ENCODE results near the gene TOR2A.

The TOR2A gene

GRCh38 chr9:127754099-127755060, 19.3 kb upstream of the TOR2A start:
- Histone ChIP-seq H3K27me3 (ENCODE audit: insufficient read depth, low read length) (peaks cover 46% of the 10 kb centered on the region), H3K4me3 (ENCODE audit: low read length) (peak overlapping the region; percentile 62), H3K9me3 (ENCODE audit: insufficient read depth, low read depth, low read length) (no peaks in the 10 kb centered on the region), H3K9ac (ENCODE audit: low read depth, low read length) (peak overlapping the region; percentile 14; the same call in 1 of the 2 replicates), H3K4me1 (ENCODE audit: insufficient read depth, low read length) (0 out of 2 replicates have a peak, but pooled peaks cover 3% of the 10 kb centered on the region), H3K27ac (ENCODE audit: low read depth, low read length) (no peak overlapping the region), H3K36me3 (ENCODE audit: insufficient read depth, low read length) (peaks cover 3% of the 10 kb centered on the region)
- 1% methylated on average over 86 of the region's 86 CpGs for WGBS

- Histone ChIP-seq H3K9me3 (ENCODE audit: insufficient read depth, low read depth, low read length) (no peaks in the 10 kb centered on the region), H3K27me3 (ENCODE audit: insufficient read depth, low read length) (peaks cover 46% of the 10 kb centered on the region), H3K27ac (ENCODE audit: low read depth, low read length) (no peak overlapping the region), H3K4me1 (ENCODE audit: insufficient read depth, low read length) (0 out of 2 replicates have a peak, but pooled peaks cover 3% of the 10 kb centered on the region), H3K36me3 (ENCODE audit: insufficient read depth, low read length) (peaks cover 11% of the 10 kb centered on the region), H3K9ac (ENCODE audit: low read depth, low read length) (no peak overlapping the region), H3K4me3 (ENCODE audit: low read length) (peak overlapping the region; percentile 62; the same call in 1 of the 2 replicates)
- 66% methylated on average over 8 of the region's 8 CpGs for WGBS
Observed at GRCh38 chr9:127753622-127754021, 18.5 kb upstream of the TOR2A start.

- H3K9me3 ChIP-seq (ENCODE audit: insufficient read depth, low read depth, low read length), result no peaks in the 10 kb centered on the region
- H3K27me3 ChIP-seq (ENCODE audit: insufficient read depth, low read length), result peaks cover 46% of the 10 kb centered on the region
- H3K4me1 ChIP-seq (ENCODE audit: insufficient read depth, low read length), result 0 out of 2 replicates have a peak, but pooled peaks cover 3% of the 10 kb centered on the region
- H3K4me3 ChIP-seq (ENCODE audit: low read length), result no peak overlapping the region
- H3K36me3 ChIP-seq (ENCODE audit: insufficient read depth, low read length), result peaks cover 14% of the 10 kb centered on the region
- 88% methylated on average over 8 of the region's 8 CpGs for WGBS
- H3K27ac ChIP-seq (ENCODE audit: low read depth, low read length), result no peak overlapping the region
- no peak overlapping the region for H3K9ac ChIP-seq (ENCODE audit: low read depth, low read length)
Observed at GRCh38 chr9:127753148-127753547, 18.1 kb upstream of the TOR2A start.

- Histone ChIP-seq H3K4me3 (ENCODE audit: low read length) (no peak overlapping the region), H3K36me3 (ENCODE audit: insufficient read depth, low read length) (peaks cover 14% of the 10 kb centered on the region), H3K27ac (ENCODE audit: low read depth, low read length) (no peak overlapping the region), H3K27me3 (ENCODE audit: insufficient read depth, low read length) (peaks cover 46% of the 10 kb centered on the region), H3K4me1 (ENCODE audit: insufficient read depth, low read length) (0 out of 2 replicates have a peak, but pooled peaks cover 3% of the 10 kb centered on the region), H3K9ac (ENCODE audit: low read depth, low read length) (no peak overlapping the region), H3K9me3 (ENCODE audit: insufficient read depth, low read depth, low read length) (no peaks in the 10 kb centered on the region)
- WGBS, result 31% methylated on average over 10 of the region's 10 CpGs
Observed at GRCh38 chr9:127751269-127752054, 16.4 kb upstream of the TOR2A start.

GRCh38 chr9:127749090-127749787, 14.1 kb upstream of the TOR2A start:
- H3K27ac ChIP-seq (ENCODE audit: low read depth, low read length), result no peak overlapping the region
- 94% methylated on average over 26 of the region's 26 CpGs for WGBS
- H3K9ac ChIP-seq (ENCODE audit: low read depth, low read length), result no peak overlapping the region
- H3K4me3 ChIP-seq (ENCODE audit: low read length), result no peak overlapping the region
- H3K4me1 ChIP-seq (ENCODE audit: insufficient read depth, low read length), result no peaks in the 10 kb centered on the region
- H3K27me3 ChIP-seq (ENCODE audit: insufficient read depth, low read length), result peaks cover 27% of the 10 kb centered on the region
- no peaks in the 10 kb centered on the region for H3K9me3 ChIP-seq (ENCODE audit: insufficient read depth, low read depth, low read length)
- peaks cover 14% of the 10 kb centered on the region for H3K36me3 ChIP-seq (ENCODE audit: insufficient read depth, low read length)

GRCh38 chr9:127746959-127747569, 12.0 kb upstream of the TOR2A start:
- WGBS, result 81% methylated on average over 15 of the region's 15 CpGs
- H3K9ac ChIP-seq (ENCODE audit: low read depth, low read length), result no peak overlapping the region
- no peaks in the 10 kb centered on the region for H3K4me1 ChIP-seq (ENCODE audit: insufficient read depth, low read length)
- peaks cover 14% of the 10 kb centered on the region for H3K36me3 ChIP-seq (ENCODE audit: insufficient read depth, low read length)
- no peak overlapping the region for H3K27ac ChIP-seq (ENCODE audit: low read depth, low read length)
- peaks cover 6% of the 10 kb centered on the region for H3K27me3 ChIP-seq (ENCODE audit: insufficient read depth, low read length)
- H3K4me3 ChIP-seq (ENCODE audit: low read length), result no peak overlapping the region
- no peaks in the 10 kb centered on the region for H3K9me3 ChIP-seq (ENCODE audit: insufficient read depth, low read depth, low read length)

- peaks cover 4% of the 10 kb centered on the region; the same call in 1 of the 2 replicates for H3K27me3 ChIP-seq (ENCODE audit: insufficient read depth, low read length)
- H3K9ac ChIP-seq (ENCODE audit: low read depth, low read length), result no peak overlapping the region
- no peak overlapping the region for H3K4me3 ChIP-seq (ENCODE audit: low read length)
- no peak overlapping the region for H3K27ac ChIP-seq (ENCODE audit: low read depth, low read length)
- H3K9me3 ChIP-seq (ENCODE audit: insufficient read depth, low read depth, low read length), result no peaks in the 10 kb centered on the region
- no peaks in the 10 kb centered on the region for H3K4me1 ChIP-seq (ENCODE audit: insufficient read depth, low read length)
- WGBS, result 93% methylated on average over 19 of the region's 19 CpGs
- peaks cover 12% of the 10 kb centered on the region for H3K36me3 ChIP-seq (ENCODE audit: insufficient read depth, low read length)
Observed at GRCh38 chr9:127744398-127745110, 9.5 kb upstream of the TOR2A start.

GRCh38 chr9:127742435-127743088, 7.5 kb upstream of the TOR2A start:
- WGBS, result under 1% methylated on average over 33 of the region's 33 CpGs
- Histone ChIP-seq H3K27ac (ENCODE audit: low read depth, low read length) (no peak overlapping the region; the same call in 1 of the 2 replicates), H3K4me3 (ENCODE audit: low read length) (peak overlapping the region; percentile 53), H3K27me3 (ENCODE audit: insufficient read depth, low read length) (peaks cover 4% of the 10 kb centered on the region; the same call in 1 of the 2 replicates), H3K36me3 (ENCODE audit: insufficient read depth, low read length) (no peaks in the 10 kb centered on the region), H3K9ac (ENCODE audit: low read depth, low read length) (no peak overlapping the region), H3K4me1 (ENCODE audit: insufficient read depth, low read length) (no peaks in the 10 kb centered on the region), H3K9me3 (ENCODE audit: insufficient read depth, low read depth, low read length) (no peaks in the 10 kb centered on the region)

- Histone ChIP-seq H3K27me3 (ENCODE audit: insufficient read depth, low read length) (peaks cover 4% of the 10 kb centered on the region; the same call in 1 of the 2 replicates), H3K36me3 (ENCODE audit: insufficient read depth, low read length) (no peaks in the 10 kb centered on the region), H3K9me3 (ENCODE audit: insufficient read depth, low read depth, low read length) (no peaks in the 10 kb centered on the region), H3K9ac (ENCODE audit: low read depth, low read length) (no peak overlapping the region), H3K4me1 (ENCODE audit: insufficient read depth, low read length) (no peaks in the 10 kb centered on the region), H3K4me3 (ENCODE audit: low read length) (peak overlapping the region; percentile 53), H3K27ac (ENCODE audit: low read depth, low read length) (no peak overlapping the region; the same call in 1 of the 2 replicates)
- WGBS, result 4% methylated on average over 38 of the region's 38 CpGs
Observed at GRCh38 chr9:127741831-127742434, 6.8 kb upstream of the TOR2A start.

All from HUES64 (cell line).